ENCODE measurements around the gene TBX4.
"Not testable (repeated sequence)": the region's sequence is repeated elsewhere in the genome, so short reads cannot be mapped to it uniquely, and the experiment has no call there.

DNA sequence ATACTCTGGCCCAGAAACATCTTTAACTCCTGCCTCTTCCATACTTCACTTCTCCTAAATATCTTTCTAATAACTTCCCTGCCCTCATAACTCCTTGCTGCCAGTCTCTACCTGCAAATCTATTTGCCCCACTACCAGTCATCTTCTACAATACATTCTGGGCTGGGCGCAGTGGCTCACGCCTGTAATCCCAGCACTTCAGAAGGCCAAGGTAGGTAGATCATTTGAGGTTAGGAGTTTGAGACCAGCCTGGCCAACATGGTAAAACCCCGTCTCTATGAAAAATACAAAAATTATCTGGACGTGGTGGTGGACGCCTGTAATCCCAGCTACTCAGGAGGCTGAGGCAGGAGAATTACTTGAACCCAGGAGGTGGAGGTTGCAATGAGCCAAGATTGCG, 10.7 kb upstream of the TBX4 start:
- TF ChIP-seq, protein P1, sequence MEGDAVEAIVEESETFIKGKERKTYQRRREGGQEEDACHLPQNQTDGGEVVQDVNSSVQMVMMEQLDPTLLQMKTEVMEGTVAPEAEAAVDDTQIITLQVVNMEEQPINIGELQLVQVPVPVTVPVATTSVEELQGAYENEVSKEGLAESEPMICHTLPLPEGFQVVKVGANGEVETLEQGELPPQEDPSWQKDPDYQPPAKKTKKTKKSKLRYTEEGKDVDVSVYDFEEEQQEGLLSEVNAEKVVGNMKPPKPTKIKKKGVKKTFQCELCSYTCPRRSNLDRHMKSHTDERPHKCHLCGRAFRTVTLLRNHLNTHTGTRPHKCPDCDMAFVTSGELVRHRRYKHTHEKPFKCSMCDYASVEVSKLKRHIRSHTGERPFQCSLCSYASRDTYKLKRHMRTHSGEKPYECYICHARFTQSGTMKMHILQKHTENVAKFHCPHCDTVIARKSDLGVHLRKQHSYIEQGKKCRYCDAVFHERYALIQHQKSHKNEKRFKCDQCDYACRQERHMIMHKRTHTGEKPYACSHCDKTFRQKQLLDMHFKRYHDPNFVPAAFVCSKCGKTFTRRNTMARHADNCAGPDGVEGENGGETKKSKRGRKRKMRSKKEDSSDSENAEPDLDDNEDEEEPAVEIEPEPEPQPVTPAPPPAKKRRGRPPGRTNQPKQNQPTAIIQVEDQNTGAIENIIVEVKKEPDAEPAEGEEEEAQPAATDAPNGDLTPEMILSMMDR (conservative IDR thresholded peaks at IDR 0.05 in 1 of 2, IDR thresholded peaks at IDR 0.05 in 1 of 2; ENCODE audit: extremely low read depth in 1 of 2, insufficient read depth in 1 of 2, low read depth in 1 of 2, low read length in 2 of 2) = not testable (repeated sequence)
- TF ChIP-seq EZH2 (IDR thresholded peaks at IDR 0.05; ENCODE audit: borderline replicate concordance, low read length) = not testable (repeated sequence)

Data from mammary epithelial cell (primary cell).